Measurements from ENCODE around the gene TRIM24. TPM values are rescaled to one million over a fixed set of nuclear protein-coding genes. Genes with fewer than 3 reads are reported as not detected.

The TRIM24 gene
- polyA plus RNA-seq, 1 of the 3 experiments (the other 2 are of a cell fraction) = 5.3 TPM

DNA sequence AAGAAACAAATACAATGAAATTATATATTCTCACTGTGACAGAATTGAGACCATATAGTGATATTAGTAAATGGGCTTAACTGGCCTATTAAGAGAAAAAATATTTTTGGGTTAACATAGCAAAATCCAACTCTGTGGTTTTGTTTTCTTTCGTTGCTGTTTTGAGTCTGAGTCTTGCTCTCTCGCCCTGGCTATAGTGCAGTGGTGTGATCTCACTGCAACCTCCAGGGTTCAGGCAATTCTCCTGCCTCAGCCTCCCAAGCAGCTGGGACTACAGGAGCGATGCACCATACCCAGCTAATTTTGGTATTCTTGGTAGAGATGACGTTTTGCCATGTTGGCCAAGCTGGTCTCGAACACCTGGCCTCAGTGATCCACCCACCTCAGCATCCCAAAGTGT, 15.3 kb downstream of the TRIM24 start:
- no peak overlapping the region for H3K4me2 ChIP-seq
- peaks cover 94% of the 10 kb centered on the region for H3K79me2 ChIP-seq (ENCODE audit: insufficient read depth)
- H3F3A ChIP-seq (replicated peaks; ENCODE audit: insufficient read depth) = no peaks in the 10 kb centered on the region
- H3K9me3 ChIP-seq = no peaks in the 10 kb centered on the region
- no peak overlapping the region for H2AFZ ChIP-seq (ENCODE audit: low read depth)
- H3K4me3 ChIP-seq (ENCODE audit: low read depth in 2 of 2, low read length in 1 of 2) = no peak overlapping the region
- WGBS (ENCODE audit: low lambda C conversion rate) = 94% methylated on average over 5 of the region's 5 CpGs
- CTCF ChIA-PET = interaction anchor here (0.6 kb wide), 1 partner anchor 137 kb away, joined by 3 read pairs; no protein-coding TSS in a partner anchor
- DNase-seq = no peak
- no peaks in the 10 kb centered on the region for H3K36me3 ChIP-seq (replicated peaks in 1 of 2; ENCODE audit: control insufficient read depth in 1 of 2, insufficient read depth in 2 of 2, low read length in 1 of 2)
- peaks cover 13% of the 10 kb centered on the region for H4K20me1 ChIP-seq (ENCODE audit: insufficient read depth)
- H3K27me3 ChIP-seq (ENCODE audit: insufficient read depth) = no peaks in the 10 kb centered on the region
- peaks cover 0 to 2% of the 10 kb centered on the region in 2 experiments; a peak in 1 of 4 replicates for H3K4me1 ChIP-seq (ENCODE audit: control insufficient read depth in 1 of 2, insufficient read depth in 2 of 2, low read depth in 1 of 2, low read length in 1 of 2)
- no peak overlapping the region for H3K9ac ChIP-seq
- POLR2A ChIA-PET = no interaction called here
- TF ChIP-seq TEAD4 (IDR thresholded peaks at IDR 0.05; ENCODE audit: borderline replicate concordance, insufficient read depth) = no peak
- no peak for TF ChIP-seq FOSL2 (IDR thresholded peaks at IDR 0.05; ENCODE audit: borderline replicate concordance, low read depth)
- no peak for TF ChIP-seq RCOR1 (IDR thresholded peaks at IDR 0.05; ENCODE audit: low read length)
- no peak for TF ChIP-seq YY1 (IDR thresholded peaks at IDR 0.05; ENCODE audit: low read depth)
- no peak for TF ChIP-seq SIN3A (IDR thresholded peaks at IDR 0.05; ENCODE audit: borderline replicate concordance, low read depth, low read length)
- no peak for TF ChIP-seq NFIC (IDR thresholded peaks at IDR 0.05; ENCODE audit: borderline replicate concordance)
- TF ChIP-seq, protein P1, sequence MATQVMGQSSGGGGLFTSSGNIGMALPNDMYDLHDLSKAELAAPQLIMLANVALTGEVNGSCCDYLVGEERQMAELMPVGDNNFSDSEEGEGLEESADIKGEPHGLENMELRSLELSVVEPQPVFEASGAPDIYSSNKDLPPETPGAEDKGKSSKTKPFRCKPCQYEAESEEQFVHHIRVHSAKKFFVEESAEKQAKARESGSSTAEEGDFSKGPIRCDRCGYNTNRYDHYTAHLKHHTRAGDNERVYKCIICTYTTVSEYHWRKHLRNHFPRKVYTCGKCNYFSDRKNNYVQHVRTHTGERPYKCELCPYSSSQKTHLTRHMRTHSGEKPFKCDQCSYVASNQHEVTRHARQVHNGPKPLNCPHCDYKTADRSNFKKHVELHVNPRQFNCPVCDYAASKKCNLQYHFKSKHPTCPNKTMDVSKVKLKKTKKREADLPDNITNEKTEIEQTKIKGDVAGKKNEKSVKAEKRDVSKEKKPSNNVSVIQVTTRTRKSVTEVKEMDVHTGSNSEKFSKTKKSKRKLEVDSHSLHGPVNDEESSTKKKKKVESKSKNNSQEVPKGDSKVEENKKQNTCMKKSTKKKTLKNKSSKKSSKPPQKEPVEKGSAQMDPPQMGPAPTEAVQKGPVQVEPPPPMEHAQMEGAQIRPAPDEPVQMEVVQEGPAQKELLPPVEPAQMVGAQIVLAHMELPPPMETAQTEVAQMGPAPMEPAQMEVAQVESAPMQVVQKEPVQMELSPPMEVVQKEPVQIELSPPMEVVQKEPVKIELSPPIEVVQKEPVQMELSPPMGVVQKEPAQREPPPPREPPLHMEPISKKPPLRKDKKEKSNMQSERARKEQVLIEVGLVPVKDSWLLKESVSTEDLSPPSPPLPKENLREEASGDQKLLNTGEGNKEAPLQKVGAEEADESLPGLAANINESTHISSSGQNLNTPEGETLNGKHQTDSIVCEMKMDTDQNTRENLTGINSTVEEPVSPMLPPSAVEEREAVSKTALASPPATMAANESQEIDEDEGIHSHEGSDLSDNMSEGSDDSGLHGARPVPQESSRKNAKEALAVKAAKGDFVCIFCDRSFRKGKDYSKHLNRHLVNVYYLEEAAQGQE (IDR thresholded peaks at IDR 0.05; ENCODE audit: low read depth, low read length) = no peak
- TF ChIP-seq, protein P2, sequence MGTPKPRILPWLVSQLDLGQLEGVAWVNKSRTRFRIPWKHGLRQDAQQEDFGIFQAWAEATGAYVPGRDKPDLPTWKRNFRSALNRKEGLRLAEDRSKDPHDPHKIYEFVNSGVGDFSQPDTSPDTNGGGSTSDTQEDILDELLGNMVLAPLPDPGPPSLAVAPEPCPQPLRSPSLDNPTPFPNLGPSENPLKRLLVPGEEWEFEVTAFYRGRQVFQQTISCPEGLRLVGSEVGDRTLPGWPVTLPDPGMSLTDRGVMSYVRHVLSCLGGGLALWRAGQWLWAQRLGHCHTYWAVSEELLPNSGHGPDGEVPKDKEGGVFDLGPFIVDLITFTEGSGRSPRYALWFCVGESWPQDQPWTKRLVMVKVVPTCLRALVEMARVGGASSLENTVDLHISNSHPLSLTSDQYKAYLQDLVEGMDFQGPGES (IDR thresholded peaks at IDR 0.05; ENCODE audit: low read depth, low read length) = no peak
- TF ChIP-seq, protein P3, sequence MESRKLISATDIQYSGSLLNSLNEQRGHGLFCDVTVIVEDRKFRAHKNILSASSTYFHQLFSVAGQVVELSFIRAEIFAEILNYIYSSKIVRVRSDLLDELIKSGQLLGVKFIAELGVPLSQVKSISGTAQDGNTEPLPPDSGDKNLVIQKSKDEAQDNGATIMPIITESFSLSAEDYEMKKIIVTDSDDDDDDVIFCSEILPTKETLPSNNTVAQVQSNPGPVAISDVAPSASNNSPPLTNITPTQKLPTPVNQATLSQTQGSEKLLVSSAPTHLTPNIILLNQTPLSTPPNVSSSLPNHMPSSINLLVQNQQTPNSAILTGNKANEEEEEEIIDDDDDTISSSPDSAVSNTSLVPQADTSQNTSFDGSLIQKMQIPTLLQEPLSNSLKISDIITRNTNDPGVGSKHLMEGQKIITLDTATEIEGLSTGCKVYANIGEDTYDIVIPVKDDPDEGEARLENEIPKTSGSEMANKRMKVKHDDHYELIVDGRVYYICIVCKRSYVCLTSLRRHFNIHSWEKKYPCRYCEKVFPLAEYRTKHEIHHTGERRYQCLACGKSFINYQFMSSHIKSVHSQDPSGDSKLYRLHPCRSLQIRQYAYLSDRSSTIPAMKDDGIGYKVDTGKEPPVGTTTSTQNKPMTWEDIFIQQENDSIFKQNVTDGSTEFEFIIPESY (IDR thresholded peaks at IDR 0.05; ENCODE audit: borderline replicate concordance, low read depth) = no peak
- no peak for TF ChIP-seq POLR2AphosphoS5 (IDR thresholded peaks at IDR 0.05; ENCODE audit: low read depth, low read length)
- TF ChIP-seq, protein P4, sequence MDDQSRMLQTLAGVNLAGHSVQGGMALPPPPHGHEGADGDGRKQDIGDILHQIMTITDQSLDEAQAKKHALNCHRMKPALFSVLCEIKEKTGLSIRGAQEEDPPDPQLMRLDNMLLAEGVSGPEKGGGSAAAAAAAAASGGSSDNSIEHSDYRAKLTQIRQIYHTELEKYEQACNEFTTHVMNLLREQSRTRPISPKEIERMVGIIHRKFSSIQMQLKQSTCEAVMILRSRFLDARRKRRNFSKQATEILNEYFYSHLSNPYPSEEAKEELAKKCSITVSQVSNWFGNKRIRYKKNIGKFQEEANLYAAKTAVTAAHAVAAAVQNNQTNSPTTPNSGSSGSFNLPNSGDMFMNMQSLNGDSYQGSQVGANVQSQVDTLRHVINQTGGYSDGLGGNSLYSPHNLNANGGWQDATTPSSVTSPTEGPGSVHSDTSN (IDR thresholded peaks at IDR 0.05) = no peak
- TF ChIP-seq, protein P5, sequence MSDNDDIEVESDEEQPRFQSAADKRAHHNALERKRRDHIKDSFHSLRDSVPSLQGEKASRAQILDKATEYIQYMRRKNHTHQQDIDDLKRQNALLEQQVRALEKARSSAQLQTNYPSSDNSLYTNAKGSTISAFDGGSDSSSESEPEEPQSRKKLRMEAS (IDR thresholded peaks at IDR 0.05; ENCODE audit: low read depth) = no peak
- TF ChIP-seq TCF12 (IDR thresholded peaks at IDR 0.05) = no peak
- TF ChIP-seq MXI1 (IDR thresholded peaks at IDR 0.05; ENCODE audit: low read depth, low read length) = no peak
- no peak for TF ChIP-seq EP300 (IDR thresholded peaks at IDR 0.05; ENCODE audit: borderline replicate concordance in 1 of 2, low read depth in 1 of 2, low read length in 1 of 2)
- TF ChIP-seq RXRA (IDR thresholded peaks at IDR 0.05; ENCODE audit: borderline replicate concordance, low read depth) = no peak
- H3K27ac ChIP-seq (ENCODE audit: low read depth in 2 of 2, low read length in 1 of 2) = no peak overlapping the region
- H3K9me2 ChIP-seq = no peaks in the 10 kb centered on the region

Measured in SK-N-SH (cell line).